ENCODE results near the gene MRTFA. TPM values are rescaled to one million over a fixed set of nuclear protein-coding genes. Genes with fewer than 3 reads are reported as not detected.
"Not testable (repeated sequence)": the region's sequence is repeated elsewhere in the genome, so short reads cannot be mapped to it uniquely, and the experiment has no call there.

MRTFA gene
- polyA plus RNA-seq, 4 donors: 19.6 to 32.0 (median 28.0) TPM

GRCh38 chr22:40602231-40602630 lies 34.3 kb downstream of the MRTFA start:
- DNase-seq (ENCODE audit: low read depth in 4 of 4, low spot score in 2 of 4): no peak

GRCh38 chr22:40599731-40600130 lies 36.8 kb downstream of the MRTFA start:
- DNase-seq (ENCODE audit: low read depth in 4 of 4, low spot score in 2 of 4): no peak

GRCh38 chr22:40598712-40599111 lies 37.8 kb downstream of the MRTFA start:
- DNase-seq (ENCODE audit: low read depth in 4 of 4, low spot score in 2 of 4): not testable (repeated sequence)

- DNase-seq (ENCODE audit: low read depth in 4 of 4, low spot score in 2 of 4): peak in 1 of 4 donors; percentile 19
Observed at GRCh38 chr22:40597526-40598430, 38.7 kb downstream of the MRTFA start.

GRCh38 chr22:40595497-40596234 lies 40.9 kb downstream of the MRTFA start:
- DNase-seq (ENCODE audit: low read depth in 4 of 4, low spot score in 2 of 4): no peak

GRCh38 chr22:40594924-40595323 lies 41.6 kb downstream of the MRTFA start:
- DNase-seq (ENCODE audit: low read depth in 4 of 4, low spot score in 2 of 4): peak in 1 of 4 donors; percentile 24

GRCh38 chr22:40594346-40594745 lies 42.2 kb downstream of the MRTFA start:
- DNase-seq (ENCODE audit: low read depth in 4 of 4, low spot score in 2 of 4): no peak

- DNase-seq (ENCODE audit: low read depth in 4 of 4, low spot score in 2 of 4): no peak
Observed at GRCh38 chr22:40593460-40594273, 42.9 kb downstream of the MRTFA start.

GRCh38 chr22:40592352-40593113 lies 44.0 kb downstream of the MRTFA start:
- DNase-seq (ENCODE audit: low read depth in 4 of 4, low spot score in 2 of 4): no peak

GRCh38 chr22:40588726-40589125 lies 47.8 kb downstream of the MRTFA start:
- no peak for DNase-seq (ENCODE audit: low read depth in 4 of 4, low spot score in 2 of 4)

GRCh38 chr22:40586781-40587180 lies 49.7 kb downstream of the MRTFA start:
- DNase-seq (ENCODE audit: low read depth in 4 of 4, low spot score in 2 of 4): no peak

- DNase-seq (ENCODE audit: low read depth in 4 of 4, low spot score in 2 of 4): no peak
Observed at GRCh38 chr22:40585310-40585751, 51.2 kb downstream of the MRTFA start.

GRCh38 chr22:40584766-40585165 lies 51.8 kb downstream of the MRTFA start:
- not testable (repeated sequence) for DNase-seq (ENCODE audit: low read depth in 4 of 4, low spot score in 2 of 4)

GRCh38 chr22:40583053-40583741 lies 53.3 kb downstream of the MRTFA start:
- DNase-seq (ENCODE audit: low read depth in 4 of 4, low spot score in 2 of 4): no peak

- DNase-seq (ENCODE audit: low read depth in 4 of 4, low spot score in 2 of 4): no peak
Observed at GRCh38 chr22:40582063-40582462, 54.5 kb downstream of the MRTFA start.

- no peak for DNase-seq (ENCODE audit: low read depth in 4 of 4, low spot score in 2 of 4)
Observed at GRCh38 chr22:40580631-40581030, 55.9 kb downstream of the MRTFA start.

- DNase-seq (ENCODE audit: low read depth in 4 of 4, low spot score in 2 of 4): no peak
Observed at GRCh38 chr22:40578171-40578570, 58.3 kb downstream of the MRTFA start.

GRCh38 chr22:40572976-40573375 lies 63.5 kb downstream of the MRTFA start:
- DNase-seq (ENCODE audit: low read depth in 4 of 4, low spot score in 2 of 4): no peak

- DNase-seq (ENCODE audit: low read depth in 4 of 4, low spot score in 2 of 4): no peak
Observed at GRCh38 chr22:40571887-40572286, 64.6 kb downstream of the MRTFA start.

All from left renal cortex interstitium (tissue), 4 donors.